Coronary artery (tissue), 2 donors: Measurements from ENCODE around the gene PPAN.

Source experiments
- DNase-seq: peaks from one replicate; pipeline ENCODE4 v3.0.0-alpha.2; 2017; ENCODE audit warnings: low spot score
- H3K27ac ChIP-seq, 2 donors: fragments of 200-600 bp; sonication (generic); one replicate each; pipeline ENCODE4 v1.5.1; 2016 to 2019
- H3K4me3 ChIP-seq: fragments of 200-600 bp; sonication (generic); 2 replicates; pipeline ENCODE4 v1.5.1; 2016; ENCODE audit warnings: mild to moderate bottlenecking, moderate library complexity
- TF ChIP-seq, protein P1 (sequence below): fragments of 200-600 bp; sonication (generic); IDR thresholded peaks from one replicate; pipeline ENCODE4 v1.5.1; 2019; ENCODE audit warnings: antibody characterized with exemption

PPAN gene

DNA sequence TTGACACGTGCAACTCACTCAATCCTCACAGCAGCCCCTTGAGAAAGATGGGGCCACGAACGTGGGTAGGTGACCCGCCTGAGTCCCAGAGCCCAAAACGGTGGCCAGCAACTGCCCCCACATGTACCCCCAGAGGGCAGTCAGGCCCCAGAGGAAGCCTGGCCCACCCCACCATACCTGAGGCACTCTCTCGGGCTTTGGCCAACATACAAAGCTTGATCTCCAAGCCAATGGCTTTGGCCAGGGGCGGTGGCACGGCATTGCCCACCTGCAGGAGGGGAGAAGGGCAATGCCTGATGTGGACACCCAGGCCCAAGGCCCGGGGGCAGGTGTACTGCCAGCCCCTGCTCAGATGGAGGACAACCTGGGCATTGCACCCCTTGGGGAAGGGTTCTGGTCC, 27.9 kb downstream of the PPAN start:
- no peak overlapping the region for H3K27ac ChIP-seq
- H3K4me3 ChIP-seq, result no peak overlapping the region
- TF ChIP-seq, protein P1, sequence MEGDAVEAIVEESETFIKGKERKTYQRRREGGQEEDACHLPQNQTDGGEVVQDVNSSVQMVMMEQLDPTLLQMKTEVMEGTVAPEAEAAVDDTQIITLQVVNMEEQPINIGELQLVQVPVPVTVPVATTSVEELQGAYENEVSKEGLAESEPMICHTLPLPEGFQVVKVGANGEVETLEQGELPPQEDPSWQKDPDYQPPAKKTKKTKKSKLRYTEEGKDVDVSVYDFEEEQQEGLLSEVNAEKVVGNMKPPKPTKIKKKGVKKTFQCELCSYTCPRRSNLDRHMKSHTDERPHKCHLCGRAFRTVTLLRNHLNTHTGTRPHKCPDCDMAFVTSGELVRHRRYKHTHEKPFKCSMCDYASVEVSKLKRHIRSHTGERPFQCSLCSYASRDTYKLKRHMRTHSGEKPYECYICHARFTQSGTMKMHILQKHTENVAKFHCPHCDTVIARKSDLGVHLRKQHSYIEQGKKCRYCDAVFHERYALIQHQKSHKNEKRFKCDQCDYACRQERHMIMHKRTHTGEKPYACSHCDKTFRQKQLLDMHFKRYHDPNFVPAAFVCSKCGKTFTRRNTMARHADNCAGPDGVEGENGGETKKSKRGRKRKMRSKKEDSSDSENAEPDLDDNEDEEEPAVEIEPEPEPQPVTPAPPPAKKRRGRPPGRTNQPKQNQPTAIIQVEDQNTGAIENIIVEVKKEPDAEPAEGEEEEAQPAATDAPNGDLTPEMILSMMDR, result no peak
- no peak for DNase-seq

DNA sequence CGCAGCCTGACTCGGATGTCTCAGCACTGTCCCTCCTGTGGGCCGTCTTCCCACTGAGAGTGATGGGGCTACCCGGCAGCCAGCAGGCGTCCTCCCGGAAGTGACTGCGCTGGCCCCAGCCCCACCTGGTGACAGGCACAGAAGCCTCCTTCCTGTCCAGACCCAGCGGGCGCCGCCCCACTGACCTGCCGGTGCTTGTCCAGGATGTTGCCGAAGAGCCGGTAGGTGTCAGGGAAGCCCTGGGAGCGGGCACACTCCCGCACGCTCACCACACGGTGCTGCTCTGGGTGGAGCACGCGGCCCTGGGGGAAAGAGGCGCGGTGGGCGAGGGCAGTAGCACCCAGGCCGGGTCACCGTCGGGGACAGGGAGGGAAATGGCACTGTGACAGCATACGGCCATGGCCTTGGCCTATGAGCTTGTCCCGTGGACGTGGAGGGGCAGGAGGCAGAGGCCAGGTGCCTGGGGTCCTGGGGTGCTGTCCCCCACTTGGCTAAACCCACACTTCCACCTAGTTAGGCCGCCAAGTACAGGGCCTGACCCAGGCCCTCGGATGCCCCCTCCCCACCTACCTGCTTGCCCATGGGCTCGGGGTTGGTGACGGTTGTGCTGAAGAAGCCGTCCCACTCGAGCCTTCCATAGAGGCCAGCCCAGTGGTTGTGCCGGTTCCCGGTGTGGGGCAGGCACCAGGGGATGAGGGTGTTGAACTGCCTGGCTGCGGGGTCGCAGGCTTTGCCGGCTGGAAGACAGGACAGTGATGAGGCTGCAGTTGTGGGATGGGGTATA, 29.6 kb downstream of the PPAN start:
- no peak for DNase-seq
- H3K27ac ChIP-seq, result no peak overlapping the region
- TF ChIP-seq, protein P1, result no peak
- no peak overlapping the region for H3K4me3 ChIP-seq

DNA sequence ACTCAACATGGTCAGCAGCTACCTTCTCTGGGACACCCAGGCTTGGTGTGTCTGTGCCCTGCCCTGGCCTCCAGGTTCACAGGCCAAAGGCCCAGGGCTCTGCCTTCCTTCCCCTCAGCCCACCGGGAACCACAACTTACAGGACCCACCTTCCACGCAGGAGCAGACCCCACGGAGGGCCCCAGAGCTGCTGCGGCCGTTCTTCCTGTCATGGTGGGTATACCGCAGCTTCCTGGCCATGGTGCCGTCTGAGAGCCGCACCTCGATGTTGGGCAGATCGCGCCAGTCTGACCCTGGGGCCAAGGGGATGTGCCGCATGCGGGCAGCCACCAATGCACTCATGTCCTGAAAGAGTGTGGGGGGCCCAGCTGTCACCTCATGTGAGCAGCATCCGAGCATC, 30.8 kb downstream of the PPAN start:
- no peak for DNase-seq
- TF ChIP-seq, protein P1, result no peak
- H3K27ac ChIP-seq, result no peak overlapping the region
- H3K4me3 ChIP-seq, result no peak overlapping the region

DNA sequence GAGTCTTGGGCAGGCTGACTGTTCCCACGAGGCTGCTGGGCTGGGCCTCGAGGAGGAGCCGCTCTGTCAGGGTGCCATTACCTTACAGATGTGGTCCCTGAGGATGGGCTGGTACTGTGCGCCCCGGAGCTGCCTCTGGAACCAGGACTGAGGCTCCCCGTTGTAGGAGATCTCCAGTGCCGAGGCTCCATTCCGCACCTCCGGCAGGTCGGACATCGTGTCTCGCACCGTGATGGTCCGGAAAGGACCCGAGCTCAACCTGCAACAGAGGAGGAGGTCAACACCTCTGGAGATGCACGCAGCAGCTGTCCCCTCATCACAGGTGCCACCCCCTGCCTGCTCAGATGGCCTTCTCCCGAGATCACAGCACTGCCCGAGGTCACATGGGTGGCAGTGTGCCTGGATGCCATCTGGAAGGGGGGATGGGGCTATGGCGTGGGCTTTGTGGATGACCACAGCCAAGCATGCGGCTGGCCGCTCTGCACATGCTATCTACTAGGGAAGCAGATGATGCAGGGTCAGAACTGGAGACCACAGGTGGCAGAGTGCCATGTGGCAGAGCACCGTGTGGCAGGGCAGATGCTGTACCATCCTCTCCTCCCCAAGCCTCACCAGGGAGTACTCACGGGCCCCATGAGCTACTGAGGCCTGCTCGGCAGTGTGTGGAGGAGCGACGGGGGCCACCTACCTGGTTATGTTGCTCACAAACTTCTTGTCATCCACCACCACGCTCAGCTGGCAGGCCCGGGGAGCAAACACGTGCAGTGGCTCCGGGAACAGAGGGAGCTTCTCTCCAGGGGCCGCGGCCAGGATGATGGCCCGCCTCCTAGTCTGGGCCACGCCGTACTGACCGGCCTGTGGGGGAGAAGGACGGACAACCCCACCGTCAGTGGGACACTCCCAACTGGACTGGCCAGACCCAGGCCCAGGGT, 31.9 kb downstream of the PPAN start:
- no peak for DNase-seq
- TF ChIP-seq, protein P1, result no peak
- Histone ChIP-seq H3K27ac (no peak overlapping the region), H3K4me3 (no peak overlapping the region)

DNA sequence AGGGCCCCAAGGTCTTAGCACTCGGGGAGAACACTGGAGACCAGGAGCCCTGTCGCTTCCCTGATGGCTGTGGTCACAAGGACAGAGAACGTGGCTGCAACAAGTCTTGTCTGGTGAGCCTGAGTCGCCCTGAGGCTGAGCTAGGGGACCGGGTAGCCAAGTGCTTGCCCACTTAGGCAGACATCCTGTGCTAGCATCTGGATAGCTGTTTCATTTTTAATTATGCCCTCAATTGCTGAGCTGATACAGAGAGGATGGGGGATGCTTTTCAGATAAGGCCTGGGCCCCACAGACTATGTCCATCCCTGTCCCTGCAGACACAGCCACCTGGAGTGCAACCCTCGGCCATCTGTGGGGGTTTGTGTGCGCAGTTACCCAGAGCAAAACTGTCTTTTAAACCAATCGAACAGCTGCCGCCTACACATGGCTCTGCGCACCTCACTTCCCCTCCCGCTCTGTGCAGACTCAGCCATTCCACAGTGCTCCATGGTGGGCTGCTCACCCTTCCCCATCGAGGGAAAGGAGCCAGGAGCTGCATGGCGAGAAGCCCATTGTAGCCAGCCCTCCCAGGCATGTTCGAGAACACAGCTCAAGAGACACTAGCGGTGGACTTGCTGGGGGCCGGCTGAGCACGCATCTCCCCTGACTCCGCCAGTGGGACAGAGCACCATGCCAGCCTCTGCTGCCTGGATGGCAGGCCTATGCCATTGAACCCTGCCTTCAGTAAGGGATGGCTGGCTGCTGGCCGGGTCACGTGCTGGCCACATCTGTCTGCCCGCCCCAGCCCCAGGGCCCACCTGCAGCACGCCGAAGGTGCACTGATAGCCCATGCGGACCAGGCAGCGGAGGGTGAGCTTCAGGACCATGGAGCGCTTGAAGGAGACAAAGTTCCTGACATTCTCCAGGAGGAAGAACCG, 33.0 kb downstream of the PPAN start:
- no peak overlapping the region for H3K27ac ChIP-seq
- DNase-seq, result no peak
- TF ChIP-seq, protein P1, result no peak
- no peak overlapping the region for H3K4me3 ChIP-seq

DNA sequence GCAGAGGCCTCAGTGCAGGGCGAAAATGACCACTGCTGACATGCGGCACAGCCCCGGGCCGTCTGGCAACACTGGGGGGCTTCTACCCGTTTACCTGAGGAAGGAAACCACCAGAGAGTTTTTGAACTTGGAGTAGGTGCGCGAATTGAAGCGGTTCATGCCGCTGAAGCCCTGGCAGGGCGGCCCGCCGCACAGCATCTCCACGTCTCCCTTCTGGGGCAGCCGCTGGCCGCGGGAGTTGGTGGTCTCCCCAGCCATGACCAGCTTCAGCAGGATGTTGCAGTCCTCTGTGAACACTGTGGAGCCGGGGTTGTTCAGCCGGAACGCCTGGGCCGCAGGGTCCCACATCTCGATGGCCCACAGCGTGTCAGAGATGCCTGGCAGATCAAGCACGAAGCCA, 33.8 kb downstream of the PPAN start:
- H3K27ac ChIP-seq, result no peak overlapping the region
- DNase-seq, result no peak
- TF ChIP-seq, protein P1, result no peak
- H3K4me3 ChIP-seq, result no peak overlapping the region
